Measurements from ENCODE around the gene KRTAP5-1. TPM values are rescaled to one million over a fixed set of nuclear protein-coding genes. Genes with fewer than 3 reads are reported as not detected.

The KRTAP5-1 gene
- total and polyA plus RNA-seq, 7 donors: not detected

DNA sequence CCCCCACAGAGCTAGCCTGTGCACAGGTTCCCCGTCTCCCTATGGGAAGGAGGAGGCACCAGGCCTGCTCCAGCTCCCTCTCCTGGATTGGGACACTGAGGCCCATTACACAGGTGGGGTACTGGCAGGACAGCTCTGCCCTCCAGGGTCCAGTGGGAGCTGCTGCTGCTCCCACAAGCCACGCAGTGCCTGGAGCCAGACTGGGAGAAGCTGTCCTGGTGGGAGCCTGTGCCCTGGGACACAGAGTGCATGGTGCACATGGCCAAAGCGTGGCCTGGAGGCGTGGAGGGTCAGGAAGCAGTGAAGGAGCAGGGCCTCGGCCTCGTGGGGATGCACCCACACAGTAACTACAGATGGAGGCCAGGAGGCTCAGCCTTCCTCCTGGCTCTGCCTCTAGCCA lies 40.5 kb downstream of the KRTAP5-1 start:
- no peak for ATAC-seq
- TF ChIP-seq, protein P1, sequence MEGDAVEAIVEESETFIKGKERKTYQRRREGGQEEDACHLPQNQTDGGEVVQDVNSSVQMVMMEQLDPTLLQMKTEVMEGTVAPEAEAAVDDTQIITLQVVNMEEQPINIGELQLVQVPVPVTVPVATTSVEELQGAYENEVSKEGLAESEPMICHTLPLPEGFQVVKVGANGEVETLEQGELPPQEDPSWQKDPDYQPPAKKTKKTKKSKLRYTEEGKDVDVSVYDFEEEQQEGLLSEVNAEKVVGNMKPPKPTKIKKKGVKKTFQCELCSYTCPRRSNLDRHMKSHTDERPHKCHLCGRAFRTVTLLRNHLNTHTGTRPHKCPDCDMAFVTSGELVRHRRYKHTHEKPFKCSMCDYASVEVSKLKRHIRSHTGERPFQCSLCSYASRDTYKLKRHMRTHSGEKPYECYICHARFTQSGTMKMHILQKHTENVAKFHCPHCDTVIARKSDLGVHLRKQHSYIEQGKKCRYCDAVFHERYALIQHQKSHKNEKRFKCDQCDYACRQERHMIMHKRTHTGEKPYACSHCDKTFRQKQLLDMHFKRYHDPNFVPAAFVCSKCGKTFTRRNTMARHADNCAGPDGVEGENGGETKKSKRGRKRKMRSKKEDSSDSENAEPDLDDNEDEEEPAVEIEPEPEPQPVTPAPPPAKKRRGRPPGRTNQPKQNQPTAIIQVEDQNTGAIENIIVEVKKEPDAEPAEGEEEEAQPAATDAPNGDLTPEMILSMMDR (IDR thresholded peaks at IDR 0.05): no peak
- WGBS, 3 donors: 82 to 90% (median 88%) methylated on average over 6 of the region's 6 CpGs
- Histone ChIP-seq H3K4me1 (peaks cover 21% of the 10 kb centered on the region), H3K36me3 (ENCODE audit: insufficient read depth in 1 of 2, low read depth in 1 of 2) (no peaks in the 10 kb centered on the region), H3K27me3 (ENCODE audit: insufficient read depth in 3 of 3, low read length in 2 of 3) (peaks cover 0 to 6% (median 0%) of the 10 kb centered on the region in 3 donors), H3K9me3 (no peaks in the 10 kb centered on the region), H3K27ac (no peak overlapping the region), H3K4me3 (no peak overlapping the region)
- intact Hi-C loops (cut with DNase I): loop anchor here (2.0 to 5.0 kb wide), 2 partner anchors 83 to 84 kb away; partner anchors contain the start of gene KRTAP5-5 (in 2 of the 2)
- DNase-seq: no peak

DNA sequence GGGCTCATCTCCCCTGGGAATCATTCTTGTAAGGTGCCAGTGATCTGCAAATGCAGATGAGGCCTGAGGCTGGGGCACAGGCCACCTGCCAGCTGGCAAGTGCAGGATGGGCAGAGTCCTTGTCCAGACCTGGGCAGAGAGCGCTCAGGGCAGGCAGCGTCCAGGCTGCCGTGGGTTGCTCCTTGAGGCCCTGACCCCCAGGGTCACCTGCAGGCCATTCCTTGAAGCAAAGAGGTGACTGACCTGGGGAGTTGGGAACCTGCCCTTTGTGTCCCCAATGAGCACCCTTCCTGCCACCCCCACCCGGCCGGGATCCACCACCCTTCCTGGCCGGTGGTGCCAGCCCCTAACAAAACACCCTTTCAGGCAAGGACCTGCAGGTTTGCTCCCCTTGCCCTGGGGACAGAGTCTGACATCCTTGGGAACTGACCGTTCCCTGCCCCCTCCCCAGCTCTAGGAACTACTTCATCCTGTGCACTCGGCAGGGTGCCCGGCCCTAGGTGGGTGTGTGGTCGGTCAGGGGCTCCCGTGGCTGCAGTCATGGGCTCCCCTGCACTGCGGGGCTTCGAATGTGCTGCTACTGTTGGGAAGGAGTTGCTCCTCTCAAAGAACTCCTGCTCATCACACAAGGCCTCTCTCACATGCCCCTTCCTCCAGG lies 41.3 kb downstream of the KRTAP5-1 start:
- H3K27me3 ChIP-seq (ENCODE audit: insufficient read depth in 3 of 3, low read length in 2 of 3): peaks cover 0 to 6% (median 0%) of the 10 kb centered on the region in 3 donors
- intact Hi-C loops (cut with DNase I): loop anchor here (2.0 to 5.0 kb wide), 2 partner anchors 84 to 85 kb away; partner anchors contain the start of gene KRTAP5-5 (in 2 of the 2)
- peaks cover 15% of the 10 kb centered on the region for H3K4me1 ChIP-seq
- 70 to 82% (median 80%) methylated on average over 11 to 13 of the region's 13 CpGs for WGBS, 3 donors
- no peaks in the 10 kb centered on the region for H3K36me3 ChIP-seq (ENCODE audit: insufficient read depth in 1 of 2, low read depth in 1 of 2)
- H3K4me3 ChIP-seq: no peak overlapping the region
- no peak for ATAC-seq
- DNase-seq: no peak
- no peaks in the 10 kb centered on the region for H3K9me3 ChIP-seq
- TF ChIP-seq, protein P1 (IDR thresholded peaks at IDR 0.05): no peak
- H3K27ac ChIP-seq: no peak overlapping the region

DNA sequence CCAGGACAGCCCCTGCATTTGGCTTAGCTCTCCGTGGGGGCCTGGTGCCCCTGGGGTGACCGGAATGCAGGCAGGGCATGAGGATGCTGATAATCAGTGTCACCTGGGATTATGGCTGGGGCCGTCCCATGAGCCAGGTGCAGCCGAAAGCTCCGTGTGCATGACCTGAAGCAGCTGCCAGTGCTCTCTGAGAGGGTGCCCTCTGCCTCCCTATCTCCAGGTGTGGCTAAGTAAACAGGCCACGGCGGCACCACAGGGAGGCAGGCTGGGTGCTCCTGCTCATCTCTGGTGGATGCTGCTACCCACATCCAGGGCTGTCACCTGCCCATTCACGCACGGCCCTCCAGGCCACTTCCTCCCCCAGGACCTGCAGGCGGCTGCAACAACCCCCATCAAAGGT lies 42.8 kb downstream of the KRTAP5-1 start:
- TF ChIP-seq, protein P1 (IDR thresholded peaks at IDR 0.05): no peak

DNA sequence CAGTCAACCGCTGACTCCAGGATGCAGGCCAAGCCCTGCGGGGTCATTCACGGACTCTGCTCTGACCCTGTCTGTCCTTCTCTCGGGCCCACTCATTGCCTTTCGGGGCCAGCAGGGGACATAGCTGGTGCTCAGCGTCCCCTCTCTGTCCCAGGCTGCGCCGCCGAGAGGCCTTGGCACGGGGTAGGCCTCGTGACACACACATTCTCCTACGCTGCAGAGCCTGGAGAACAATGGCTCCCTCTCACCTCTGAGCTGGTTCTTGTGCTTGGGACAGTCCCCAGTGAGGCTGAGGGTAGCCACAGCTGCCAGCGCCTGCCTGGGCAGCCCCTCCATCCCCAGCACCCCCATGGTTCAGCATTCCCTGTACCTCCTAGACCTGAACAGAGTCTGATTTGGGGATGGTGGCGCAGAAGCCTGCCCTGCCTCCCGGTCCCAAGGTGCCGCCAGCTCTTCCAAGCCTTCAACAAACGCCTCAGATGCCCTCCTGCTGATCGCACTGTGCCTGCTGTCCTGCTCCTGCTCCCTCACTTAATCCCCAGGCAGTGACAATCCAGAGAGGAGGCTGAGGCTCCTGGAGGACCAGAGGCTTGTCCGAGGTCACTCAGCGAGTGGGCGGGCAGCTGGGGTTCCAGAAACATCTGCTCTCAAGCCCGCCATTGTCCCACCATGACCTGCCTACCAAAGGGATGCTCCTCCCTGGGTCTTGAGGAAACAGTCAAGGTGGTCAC lies 43.4 kb downstream of the KRTAP5-1 start:
- intact Hi-C loops (cut with DNase I): loop anchor here in 1 of 2 donors (5.0 kb wide), 1 partner anchor 86 kb away; the partner anchor contains the start of gene KRTAP5-5
- Histone ChIP-seq H3K27ac (no peak overlapping the region), H3K27me3 (ENCODE audit: insufficient read depth in 3 of 3, low read length in 2 of 3) (peaks cover 0 to 6% (median 0%) of the 10 kb centered on the region in 3 donors), H3K9me3 (no peaks in the 10 kb centered on the region), H3K4me1 (peaks cover 3% of the 10 kb centered on the region), H3K36me3 (ENCODE audit: insufficient read depth in 1 of 2, low read depth in 1 of 2) (no peaks in the 10 kb centered on the region), H3K4me3 (no peak overlapping the region)
- DNase-seq (no peak), ATAC-seq (no peak)
- TF ChIP-seq, protein P1 (IDR thresholded peaks at IDR 0.05): no peak
- WGBS, 3 donors: 82 to 92% (median 82%) methylated on average over 20 to 22 of the region's 22 CpGs

More for the DNA sequence above, 42.8 kb downstream of the KRTAP5-1 start:
- 73 to 76% (median 74%) methylated on average over 10 of the region's 10 CpGs for WGBS, 3 donors
- peaks cover 2% of the 10 kb centered on the region for H3K4me1 ChIP-seq
- H3K36me3 ChIP-seq (ENCODE audit: insufficient read depth in 1 of 2, low read depth in 1 of 2): no peaks in the 10 kb centered on the region
- H3K9me3 ChIP-seq: no peaks in the 10 kb centered on the region
- H3K4me3 ChIP-seq: no peak overlapping the region
- no peak for DNase-seq
- intact Hi-C loops (cut with DNase I): loop anchor here in 1 of 2 donors (5.0 kb wide), 1 partner anchor 85 kb away; the partner anchor contains the start of gene KRTAP5-5
- H3K27me3 ChIP-seq (ENCODE audit: insufficient read depth in 3 of 3, low read length in 2 of 3): peaks cover 0 to 6% (median 0%) of the 10 kb centered on the region in 3 donors
- no peak overlapping the region for H3K27ac ChIP-seq
- ATAC-seq: no peak
